T-helper 2 cell treated with Interferon-gamma antibody and Interleukin-4, amounts not matched to agents 100 ng/mL and 5 ng/mL, for 36 hours (primary cell): ENCODE data around the gene PRKCH. TPM values are rescaled to one million over a fixed set of nuclear protein-coding genes. Genes with fewer than 3 reads are reported as not detected.

Experiments
- intact Hi-C: fragments of 100-400 bp; cut with micrococcal nuclease; formaldehyde crosslinking; loops from one replicate; pipeline ENCODE4 v1.15.1; 2023
- total RNA-seq: library from RNA; stranded (reverse); gene quantifications from 2 replicates; pipeline ENCODE4 v1.2.3, GENCODE V29; 2022

PRKCH gene
- total RNA-seq, 1 donor from 2014 or later, result 169 TPM

DNA sequence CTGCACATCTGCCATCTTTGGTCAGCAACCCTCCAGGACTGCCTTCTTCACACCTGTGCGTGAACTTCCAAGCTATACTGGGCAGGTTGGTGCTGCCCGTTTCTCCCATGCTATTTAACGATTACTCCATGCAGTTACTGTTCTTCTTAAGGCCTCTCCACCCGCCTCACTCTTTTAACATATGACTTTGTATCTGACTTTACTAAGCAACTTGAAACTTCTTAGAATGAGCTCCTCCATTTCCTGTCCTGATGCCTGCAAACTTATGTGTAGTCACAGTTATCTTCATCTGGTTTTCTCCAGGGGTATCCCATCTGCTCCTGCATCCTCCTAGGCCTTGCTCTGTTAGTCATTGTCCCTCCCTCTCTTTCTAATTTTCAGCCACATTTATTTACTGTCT is 35.7 kb downstream of the PRKCH start:
- intact Hi-C loops, result no loop called here

DNA sequence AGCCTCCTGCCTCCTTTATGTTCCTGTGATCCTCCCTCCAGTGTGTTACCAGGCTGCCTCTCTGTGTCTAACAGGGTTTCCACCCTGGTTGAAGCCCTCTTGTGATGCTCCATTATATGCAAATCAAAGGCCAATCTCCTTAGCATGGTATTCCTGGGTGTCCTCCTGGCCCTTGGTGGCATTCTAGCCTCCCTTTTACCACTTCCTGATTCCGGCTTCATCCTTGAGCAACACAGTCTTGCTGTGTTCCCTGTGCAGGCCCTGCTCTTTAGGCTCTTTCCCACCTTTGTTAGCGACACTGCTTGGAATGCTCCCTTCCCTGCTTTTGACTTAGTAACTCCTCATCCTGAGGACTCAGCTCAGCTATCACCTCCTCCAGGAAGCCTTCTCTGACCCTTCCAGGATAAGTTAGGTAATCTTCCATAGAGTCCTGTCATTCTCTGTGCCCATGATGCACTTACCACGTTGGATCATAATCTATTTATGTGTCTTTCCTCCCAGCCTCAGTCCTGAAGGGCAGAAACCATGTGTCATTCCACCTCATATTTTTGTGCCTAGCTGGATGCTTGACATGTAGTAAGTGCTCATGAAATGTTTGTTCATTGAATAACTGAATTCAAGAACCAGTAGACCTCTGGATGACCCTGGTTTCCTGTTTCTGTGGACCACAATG is 37.3 kb downstream of the PRKCH start:
- intact Hi-C loops, result no loop called here

DNA sequence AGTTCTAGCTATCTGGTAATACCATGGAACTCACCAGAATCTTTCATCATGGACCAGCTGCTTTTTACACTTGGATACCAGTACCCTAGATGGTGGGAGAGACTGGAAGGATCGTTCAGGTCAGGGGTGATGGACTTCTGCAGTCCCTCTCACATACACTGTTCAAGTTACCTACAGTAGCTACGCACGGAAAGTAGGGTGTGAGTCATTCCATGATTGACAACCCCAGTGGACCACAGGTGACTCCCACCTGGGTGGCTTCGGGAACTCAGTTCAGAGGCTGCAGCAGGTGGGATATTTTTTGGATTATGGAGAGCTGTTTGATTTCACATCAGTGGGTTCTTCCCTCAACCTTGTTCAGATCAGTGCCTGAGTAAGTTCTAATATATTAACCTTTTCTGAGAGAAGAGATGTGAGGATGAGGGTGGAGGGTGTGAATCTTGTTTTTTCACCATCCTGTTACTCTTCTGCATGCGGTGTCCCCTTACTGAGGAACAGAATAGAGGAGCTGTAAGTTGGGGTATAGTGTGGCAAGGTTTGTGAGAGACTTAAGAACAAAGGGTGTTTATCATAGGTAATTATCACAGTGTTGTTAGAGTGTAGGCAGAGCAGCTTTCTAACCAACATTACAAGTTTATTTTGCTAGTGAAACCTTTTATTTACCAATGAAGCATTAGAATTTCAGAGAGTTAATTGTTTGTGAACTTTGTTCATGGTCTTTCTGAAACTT is 39.6 kb downstream of the PRKCH start:
- intact Hi-C loops, result no loop called here

DNA sequence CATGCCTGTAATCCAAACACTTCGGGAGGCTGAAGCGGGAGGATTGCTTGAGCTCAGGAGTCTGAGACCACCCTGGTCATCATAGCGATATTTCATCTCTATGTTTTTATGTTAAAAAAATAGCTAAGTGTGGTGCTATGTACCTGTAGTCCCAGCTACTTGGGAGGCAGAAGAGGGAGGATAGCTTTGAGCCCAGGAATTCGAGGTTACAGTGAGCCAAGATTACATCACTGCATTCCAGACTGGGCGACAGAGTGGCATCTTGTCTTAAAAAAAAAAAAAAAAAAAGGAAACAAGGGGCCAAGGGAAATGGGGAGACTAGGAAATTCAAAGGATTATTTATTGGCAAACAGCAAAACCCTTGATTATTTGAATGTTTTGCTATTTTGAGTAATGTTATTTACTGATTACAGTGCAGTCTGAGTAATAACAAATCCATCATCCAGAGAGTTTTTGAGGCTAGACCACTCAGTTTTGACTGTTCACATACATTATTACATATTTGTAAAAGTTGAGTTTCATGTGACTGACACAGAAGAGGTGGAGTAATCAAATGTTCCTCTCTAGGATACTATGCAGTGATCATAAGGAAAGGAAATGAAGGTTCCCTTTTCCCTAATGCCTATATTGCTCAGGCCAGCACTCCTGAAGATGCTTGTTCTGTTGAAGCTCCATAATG is 40.8 kb downstream of the PRKCH start:
- intact Hi-C loops, result loop anchor here (2.0 kb wide), 1 partner anchor 13 kb away; no protein-coding TSS in a partner anchor

DNA sequence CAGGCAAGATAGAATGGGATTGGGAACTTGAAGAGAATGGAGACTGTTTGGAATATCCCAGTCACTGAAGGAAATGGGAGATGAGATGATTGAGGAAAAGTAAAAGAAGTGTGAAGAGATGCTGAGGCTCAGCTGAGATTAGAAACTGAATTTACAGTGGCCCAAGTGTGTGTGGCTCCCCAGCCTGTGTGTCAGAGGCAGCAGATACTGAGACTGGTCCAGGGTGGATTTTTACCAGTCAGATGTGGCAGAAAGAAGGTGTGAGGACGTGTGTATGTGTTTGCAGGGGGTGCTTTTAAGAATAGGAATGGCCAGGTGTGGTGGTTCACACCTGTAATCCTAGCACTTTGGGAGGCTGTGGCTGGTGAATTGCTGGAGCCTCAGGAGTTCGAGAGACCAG is 42.9 kb downstream of the PRKCH start:
- intact Hi-C loops, result no loop called here

DNA sequence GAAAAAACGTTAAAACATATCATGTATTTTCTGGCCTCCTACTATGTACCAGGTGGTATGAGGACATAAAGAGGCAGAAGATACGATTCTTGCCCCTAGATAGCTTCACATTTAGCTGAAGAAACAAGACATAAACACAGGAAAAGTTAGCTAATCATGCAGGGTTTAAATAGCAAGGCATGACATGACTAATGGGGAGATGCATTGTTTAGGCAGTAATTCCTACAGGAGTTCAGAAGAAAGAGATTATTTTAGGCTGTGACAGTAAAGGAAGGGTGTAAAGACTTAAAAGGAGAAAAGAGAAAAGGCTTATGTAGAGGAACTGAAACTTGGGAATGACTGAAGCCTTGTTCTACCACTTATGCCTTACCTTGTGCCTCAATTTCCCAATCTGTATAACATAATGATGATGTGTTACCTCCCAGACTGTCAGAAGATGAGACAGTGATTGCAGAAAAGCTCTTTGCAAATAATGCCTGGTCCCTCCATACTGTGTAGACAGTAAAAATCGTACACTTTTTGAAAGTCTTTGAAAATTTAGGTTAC is 44.4 kb downstream of the PRKCH start:
- intact Hi-C loops, result no loop called here

DNA sequence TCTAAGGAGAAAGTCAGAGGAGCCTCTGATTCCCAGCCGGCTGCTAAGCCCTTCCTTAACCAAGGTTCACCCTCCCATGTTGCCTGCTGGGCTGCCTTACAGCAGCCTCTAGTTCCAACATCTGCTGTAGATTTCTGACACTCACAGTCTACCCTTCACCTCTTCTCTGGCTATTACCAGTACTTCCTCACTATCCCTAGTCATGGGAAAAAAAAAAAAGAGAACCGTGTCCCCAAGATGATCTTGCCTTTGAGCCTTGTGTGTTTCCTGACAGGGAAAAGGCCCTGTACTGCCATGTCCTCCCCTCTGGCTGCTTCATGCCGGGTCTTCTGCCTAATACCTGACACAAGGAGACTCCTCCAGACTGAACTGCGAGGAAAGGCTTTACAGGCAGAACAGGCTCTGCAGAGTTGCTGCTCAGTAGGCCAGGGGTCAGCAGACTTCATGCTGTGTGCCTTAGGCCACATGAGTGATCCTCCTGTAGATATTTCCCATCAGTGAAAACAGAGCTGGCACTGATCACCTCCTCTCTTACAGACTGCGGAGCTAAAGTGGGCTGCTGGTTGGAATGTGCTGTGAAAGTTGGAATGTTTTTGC is 46.8 kb downstream of the PRKCH start:
- intact Hi-C loops, result no loop called here

DNA sequence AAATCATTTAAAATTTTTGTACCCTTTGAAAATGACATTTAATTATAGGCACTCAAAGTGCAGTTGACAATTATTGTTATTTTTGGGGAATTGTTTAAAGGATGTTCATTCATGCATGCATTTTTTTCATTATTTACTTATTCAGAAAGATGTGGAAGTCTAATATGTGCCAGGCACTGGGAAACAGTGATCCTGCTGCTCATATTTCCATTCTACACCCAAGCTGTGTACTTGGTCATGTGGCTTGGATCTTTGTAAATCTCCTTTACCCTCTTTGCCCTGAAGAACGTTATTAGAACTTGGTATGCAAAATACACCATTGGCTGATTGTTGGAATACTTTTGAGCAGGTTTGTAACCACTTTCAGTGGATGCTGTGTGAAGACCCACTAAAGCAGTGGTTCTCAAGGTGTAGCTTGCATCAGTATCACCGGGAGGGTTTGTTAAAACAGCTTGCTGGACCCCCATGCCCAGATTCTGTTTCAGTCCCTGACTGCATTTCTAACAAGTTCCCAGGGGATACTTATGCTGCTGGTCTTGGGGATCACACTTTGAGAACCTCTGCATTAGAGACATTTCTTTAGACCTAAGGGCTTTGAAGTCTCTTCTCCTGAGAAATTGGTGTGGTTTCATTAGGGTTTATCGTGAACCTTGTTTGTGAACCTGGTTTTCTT is 47.5 kb downstream of the PRKCH start:
- intact Hi-C loops, result no loop called here

DNA sequence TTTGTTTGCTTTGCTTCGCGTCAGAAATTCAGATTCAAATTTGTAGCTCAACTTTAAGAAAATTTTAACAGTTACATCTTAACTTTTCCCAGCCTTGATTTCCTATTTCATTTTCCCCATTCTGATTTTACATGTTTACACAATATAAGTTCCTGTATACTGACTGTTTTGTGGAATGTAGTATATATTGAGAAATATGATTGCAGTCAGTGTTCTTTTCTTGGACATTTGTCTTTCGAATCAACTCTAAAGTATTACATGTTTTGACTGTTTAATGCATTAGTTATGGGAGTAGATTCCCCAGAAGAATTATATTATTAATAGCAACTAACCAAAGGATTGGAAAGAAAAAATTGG is 48.1 kb downstream of the PRKCH start:
- intact Hi-C loops, result no loop called here

DNA sequence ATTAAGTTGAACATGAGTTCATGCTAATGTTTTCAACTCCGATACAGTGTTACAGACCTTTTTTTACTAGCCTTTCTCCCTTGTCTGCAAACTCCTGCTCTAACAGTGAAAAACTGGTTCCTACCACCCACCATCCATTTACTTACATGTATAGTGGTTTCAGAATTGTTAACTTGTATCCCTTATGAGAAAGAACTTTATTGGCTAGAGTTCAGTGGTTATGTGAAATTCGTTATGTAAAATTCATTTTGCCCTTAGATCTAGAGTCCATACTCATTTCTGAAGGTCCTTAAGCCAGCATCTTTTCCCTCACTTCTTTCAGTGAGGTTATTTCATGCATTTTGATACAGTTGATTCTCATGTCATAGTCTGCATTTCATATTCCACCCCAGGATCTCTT is 51.0 kb downstream of the PRKCH start:
- intact Hi-C loops, result no loop called here

DNA sequence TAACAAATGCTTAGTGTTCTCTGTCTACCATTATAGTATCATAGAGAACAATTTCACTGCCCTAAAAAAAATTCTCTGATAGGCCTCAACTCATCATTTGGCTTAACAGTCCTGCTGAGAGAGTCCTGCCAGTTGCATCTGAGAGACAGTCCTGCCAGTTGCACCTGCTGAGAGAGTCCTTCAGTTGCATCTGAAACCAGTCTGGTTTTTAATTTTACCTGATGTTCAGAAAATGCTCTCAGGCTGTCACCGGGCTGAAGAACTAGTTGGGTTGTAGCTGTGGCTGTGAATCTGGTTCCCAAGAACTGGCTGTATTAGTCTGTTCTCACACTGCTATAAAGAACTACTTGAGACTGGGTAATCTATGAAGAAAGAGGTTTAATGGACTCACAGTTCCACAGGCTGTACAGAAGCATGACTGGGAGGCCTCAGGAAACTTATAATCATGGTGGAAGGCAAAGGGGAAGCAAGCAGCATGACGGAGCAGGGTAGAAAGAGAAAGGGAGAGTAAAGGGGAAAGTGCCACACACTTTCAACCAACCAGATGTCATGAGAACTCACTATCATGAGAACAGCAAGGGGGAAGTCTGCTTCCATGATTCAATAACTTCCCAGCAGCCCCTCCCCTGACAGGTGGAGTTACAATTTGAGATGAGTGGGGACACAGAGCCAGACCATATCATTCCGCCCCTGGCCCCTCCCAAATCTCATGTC is 51.6 kb downstream of the PRKCH start:
- intact Hi-C loops, result no loop called here

DNA sequence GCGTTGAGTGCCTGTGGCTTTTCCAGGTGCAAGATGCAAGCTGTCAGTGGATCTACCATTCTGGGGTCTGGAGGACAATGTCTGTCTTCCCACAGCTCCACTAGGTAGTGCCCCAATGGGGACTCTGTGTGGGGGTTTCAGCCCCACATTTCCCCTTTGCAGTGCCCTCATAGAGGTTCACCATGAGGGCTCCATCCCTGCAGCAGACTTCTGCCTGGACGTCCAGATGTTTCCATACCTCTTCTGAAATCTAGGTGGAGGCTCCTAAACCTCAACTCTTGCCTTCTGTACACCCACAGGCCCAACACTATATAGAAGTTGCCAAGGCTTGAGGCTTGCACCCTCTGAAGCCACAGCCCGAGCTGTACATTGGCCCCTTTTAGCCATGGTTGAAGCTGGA is 52.9 kb downstream of the PRKCH start:
- intact Hi-C loops, result no loop called here

DNA sequence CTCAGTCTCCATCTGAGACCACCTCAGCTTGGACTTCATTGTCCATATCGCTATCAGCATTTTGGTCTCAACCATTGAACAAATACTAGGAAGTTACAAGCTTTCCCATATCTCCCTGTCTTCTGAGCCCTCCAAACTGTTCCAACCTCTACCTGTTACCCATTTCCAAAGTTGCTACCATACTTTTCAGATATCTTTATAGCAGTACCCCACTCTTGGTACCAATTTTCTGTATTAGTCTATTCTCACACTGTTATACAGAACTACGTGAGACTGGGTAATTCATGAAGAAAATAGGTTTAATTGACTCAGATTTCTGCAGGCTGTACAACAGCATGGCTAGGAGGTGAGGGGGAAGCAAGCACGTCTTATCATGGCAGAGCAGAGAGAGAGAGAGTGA is 53.8 kb downstream of the PRKCH start:
- intact Hi-C loops, result no loop called here

DNA sequence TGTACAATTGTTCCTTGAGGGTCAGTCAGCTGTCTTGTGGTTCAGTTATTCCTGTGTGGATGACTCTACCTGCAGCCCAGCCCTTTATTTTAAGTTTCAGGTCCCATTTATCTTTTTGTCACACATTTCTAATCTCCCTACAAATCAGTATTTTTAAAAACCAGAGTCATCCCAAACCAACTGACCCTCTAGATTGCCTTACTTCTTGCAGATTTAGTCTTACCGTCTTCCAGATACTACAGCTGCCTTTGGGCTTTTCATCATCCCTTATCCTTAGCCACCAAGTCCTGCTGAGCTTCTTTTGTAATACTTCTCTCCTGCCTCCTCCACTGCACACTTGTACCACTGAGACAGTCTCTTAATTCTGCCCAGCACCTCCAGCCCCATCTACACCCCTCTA is 54.9 kb downstream of the PRKCH start:
- intact Hi-C loops, result no loop called here

DNA sequence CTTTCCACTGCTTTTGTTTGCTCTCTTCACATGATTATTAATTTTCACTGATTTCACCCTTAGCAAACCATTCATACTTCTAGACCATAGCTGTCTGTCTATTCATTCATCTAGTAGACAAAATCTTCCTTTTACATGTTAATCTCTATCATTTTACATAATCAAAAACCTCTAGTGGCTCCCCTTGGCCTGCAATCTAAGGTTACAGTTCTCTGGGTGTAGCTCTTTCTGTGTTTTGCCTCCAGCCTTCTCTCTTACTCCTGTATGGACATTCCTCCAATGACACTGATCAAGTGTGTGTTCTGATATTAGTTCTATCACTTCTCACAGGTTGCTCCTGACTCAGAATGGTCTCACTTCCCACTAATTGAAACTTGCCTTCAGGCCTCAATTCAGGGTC is 56.4 kb downstream of the PRKCH start:
- intact Hi-C loops, result no loop called here

DNA sequence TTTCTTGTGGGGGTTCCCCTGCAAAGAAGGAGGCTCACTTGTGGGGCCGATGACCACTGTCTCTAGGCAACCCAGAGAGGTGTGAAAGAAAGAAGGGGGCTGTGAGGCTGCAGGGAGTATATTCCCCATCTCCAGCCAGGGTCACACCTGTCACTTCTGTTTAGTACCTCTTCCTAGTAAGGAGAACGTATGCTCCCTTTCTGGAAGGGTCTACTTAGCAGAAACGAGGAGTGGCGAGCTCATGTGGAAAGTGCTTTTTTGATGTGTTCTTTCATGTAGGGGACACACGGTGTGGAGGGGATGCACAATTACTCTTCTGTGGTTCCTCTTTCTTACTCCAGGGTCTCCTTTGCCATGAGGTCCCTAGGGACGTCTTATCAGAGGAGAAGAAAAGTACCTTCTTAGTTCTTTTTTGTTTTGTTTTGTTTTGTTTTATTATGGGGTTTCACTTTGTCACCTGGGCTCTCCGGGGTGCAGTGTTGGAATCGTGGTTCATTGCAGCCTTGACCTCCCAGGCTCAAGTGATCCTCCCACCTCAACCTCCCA is 58.3 kb downstream of the PRKCH start:
- intact Hi-C loops, result no loop called here

DNA sequence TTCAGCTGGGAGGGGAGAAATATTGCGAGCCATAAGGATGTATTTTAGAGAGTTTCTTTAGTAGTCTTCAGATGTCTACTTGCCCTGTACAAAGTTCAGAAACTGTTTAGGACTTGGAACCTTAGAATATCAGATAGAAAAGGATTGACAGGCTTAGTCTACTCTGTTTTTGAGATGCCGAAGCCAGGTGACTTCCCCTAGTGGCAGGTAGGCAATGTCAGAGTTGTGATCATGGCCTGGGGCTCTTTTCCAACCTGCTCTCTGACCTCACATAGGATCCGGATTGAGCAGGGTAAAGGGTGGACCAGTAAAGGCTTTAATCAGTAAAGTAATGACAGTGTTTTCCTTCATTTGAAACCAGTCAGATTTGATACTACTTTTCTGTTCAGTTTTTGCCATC is 59.6 kb downstream of the PRKCH start:
- intact Hi-C loops, result no loop called here

DNA sequence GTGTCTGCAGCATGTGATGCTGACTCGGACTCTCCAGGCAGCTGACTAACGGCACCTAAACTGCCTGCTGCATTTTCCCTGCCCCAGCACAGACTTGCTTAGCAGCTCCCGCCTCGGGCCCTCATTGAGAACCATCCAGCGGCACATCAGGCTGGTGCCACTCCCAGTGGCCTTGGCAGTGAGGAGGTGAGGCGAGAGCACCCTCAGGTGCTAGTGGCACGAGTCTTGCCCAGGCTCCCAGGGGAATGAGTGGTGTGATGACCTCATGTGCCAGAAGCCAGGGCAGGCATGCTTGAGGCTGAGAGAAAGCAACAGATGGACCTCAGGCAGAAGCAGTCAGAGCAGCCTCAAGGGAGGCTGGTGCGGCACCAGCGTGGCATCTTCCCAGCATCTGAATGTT is 60.2 kb downstream of the PRKCH start:
- intact Hi-C loops, result no loop called here

DNA sequence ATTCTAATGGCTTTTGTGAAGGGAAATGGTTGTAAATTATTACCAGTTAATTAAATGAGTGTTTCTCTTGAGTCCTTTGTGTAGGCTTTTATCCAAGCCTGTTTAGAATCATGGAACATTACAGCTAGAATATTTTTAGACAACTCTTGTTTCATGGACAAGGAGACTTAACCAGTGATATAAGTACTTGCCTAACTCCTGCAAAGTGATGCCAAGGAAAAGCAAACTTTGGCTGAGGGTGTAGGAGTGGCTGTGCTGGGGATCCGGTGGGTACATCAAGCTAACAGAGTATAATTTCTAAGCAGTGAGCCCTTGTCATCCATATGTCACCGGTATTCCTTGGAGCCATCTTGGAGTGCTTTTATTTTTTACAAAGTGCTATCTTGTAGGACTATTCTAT is 61.5 kb downstream of the PRKCH start:
- intact Hi-C loops, result no loop called here

DNA sequence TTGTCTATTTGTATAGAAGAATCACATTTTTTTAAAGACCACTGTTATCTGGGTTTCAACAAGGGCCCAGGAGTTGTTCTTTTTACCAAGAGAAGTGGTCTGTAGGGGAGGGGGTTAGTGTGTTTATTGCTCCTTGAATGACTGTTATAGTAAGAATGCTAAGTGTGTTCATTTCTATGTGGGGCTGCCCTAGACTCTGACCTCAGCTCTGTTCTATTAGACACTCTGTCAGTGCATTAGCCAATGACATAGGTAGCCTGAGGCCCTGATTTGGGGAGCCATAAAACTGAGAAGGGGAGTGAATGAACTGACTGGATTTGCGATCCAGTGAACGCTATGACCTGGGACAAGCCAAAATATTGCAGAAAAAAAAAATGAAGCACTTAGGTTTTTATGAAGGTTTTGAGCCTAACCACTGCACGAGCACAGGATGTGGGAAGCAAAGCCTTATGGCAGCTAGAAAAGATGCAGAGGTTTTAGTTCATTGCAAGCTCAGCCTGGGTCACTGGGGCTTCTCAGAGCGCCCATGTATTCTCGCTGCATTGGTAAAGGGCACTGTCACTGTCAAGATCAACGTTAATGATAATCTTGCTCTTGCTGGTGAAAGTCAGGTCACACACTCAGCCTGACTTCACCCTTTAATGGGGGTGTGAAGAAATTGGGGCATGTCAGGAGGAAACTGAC is 63.8 kb downstream of the PRKCH start:
- intact Hi-C loops, result loop anchor here (1.0 to 2.0 kb wide), 3 partner anchors 18 to 67 kb away; no protein-coding TSS in a partner anchor
